ENCODE measurements around the gene SCRN3.
"Not testable (repeated sequence)": the region's sequence is repeated elsewhere in the genome, so short reads cannot be mapped to it uniquely, and the experiment has no call there.

The SCRN3 gene

GRCh38 chr2:174400853-174401252 lies 5.3 kb downstream of the SCRN3 start:
- no peak for DNase-seq (ENCODE audit: extremely low spot score)
- TF ChIP-seq HDGF (IDR thresholded peaks at IDR 0.05; ENCODE audit: borderline replicate concordance) (no peak), LEF1 (IDR thresholded peaks at IDR 0.05; ENCODE audit: borderline replicate concordance) (no peak), FOXA1 (IDR thresholded peaks at IDR 0.05) (no peak), FOXM1 (IDR thresholded peaks at IDR 0.05; ENCODE audit: borderline replicate concordance) (no peak), ARNT (IDR thresholded peaks at IDR 0.05) (no peak), CTBP1 (IDR thresholded peaks at IDR 0.05; ENCODE audit: borderline replicate concordance) (no peak), FOXK2 (IDR thresholded peaks at IDR 0.05) (no peak), SP1 (IDR thresholded peaks at IDR 0.05) (no peak)
- ChIA-PET CTCF (no interaction called here), POLR2A (no interaction called here)

GRCh38 chr2:174403628-174404027 lies 8.1 kb downstream of the SCRN3 start:
- CTCF ChIA-PET: no interaction called here
- POLR2A ChIA-PET: no interaction called here
- DNase-seq (ENCODE audit: extremely low spot score): no peak
- TF ChIP-seq CTBP1 (IDR thresholded peaks at IDR 0.05; ENCODE audit: borderline replicate concordance) (no peak), LEF1 (IDR thresholded peaks at IDR 0.05; ENCODE audit: borderline replicate concordance) (no peak), TARDBP (IDR thresholded peaks at IDR 0.05) (no peak), ZNF384 (IDR thresholded peaks at IDR 0.05) (no peak), NFRKB (IDR thresholded peaks at IDR 0.05) (no peak), SP1 (IDR thresholded peaks at IDR 0.05) (no peak), FOXK2 (IDR thresholded peaks at IDR 0.05) (no peak), L3MBTL2 (conservative IDR thresholded peaks at IDR 0.05) (no peak), FOXA1 (IDR thresholded peaks at IDR 0.05) (no peak), ELF4 (IDR thresholded peaks at IDR 0.05) (no peak), ARNT (IDR thresholded peaks at IDR 0.05) (no peak), BHLHE40 (IDR thresholded peaks at IDR 0.05; ENCODE audit: borderline replicate concordance) (no peak), SUZ12 (IDR thresholded peaks at IDR 0.05) (no peak), FOXM1 (IDR thresholded peaks at IDR 0.05; ENCODE audit: borderline replicate concordance) (no peak), HDGF (IDR thresholded peaks at IDR 0.05; ENCODE audit: borderline replicate concordance) (no peak)

GRCh38 chr2:174410039-174410438 lies 14.5 kb downstream of the SCRN3 start:
- POLR2A ChIA-PET; DNase-seq (ENCODE audit: extremely low spot score): not testable (repeated sequence)
- CTCF ChIA-PET: interaction anchor here (0.7 kb wide), 1 partner anchor 692 kb away, joined by 3 read pairs; no protein-coding TSS in a partner anchor

GRCh38 chr2:174412256-174412655 lies 16.7 kb downstream of the SCRN3 start:
- ChIA-PET POLR2A (interaction anchor here (0.6 kb wide), 1 partner anchor 15 kb away, joined by 4 read pairs; no protein-coding TSS in a partner anchor), CTCF (interaction anchor here (0.6 kb wide), 2 partner anchors 18 to 1256 kb away, joined by 3 read pairs; no protein-coding TSS in a partner anchor)
- DNase-seq (ENCODE audit: extremely low spot score): no peak
- no peak for TF ChIP-seq PKNOX1 (IDR thresholded peaks at IDR 0.05)
- no peak for TF ChIP-seq CTBP1 (IDR thresholded peaks at IDR 0.05; ENCODE audit: borderline replicate concordance)
- no peak for TF ChIP-seq SP1 (IDR thresholded peaks at IDR 0.05)
- TF ChIP-seq FOXA1 (IDR thresholded peaks at IDR 0.05): no peak
- TF ChIP-seq ZNF384 (IDR thresholded peaks at IDR 0.05): no peak
- no peak for TF ChIP-seq FOXM1 (IDR thresholded peaks at IDR 0.05; ENCODE audit: borderline replicate concordance)
- TF ChIP-seq SUZ12 (IDR thresholded peaks at IDR 0.05): no peak
- TF ChIP-seq FOXK2 (IDR thresholded peaks at IDR 0.05): no peak

- POLR2A ChIA-PET: no interaction called here
- no peak for DNase-seq (ENCODE audit: extremely low spot score)
- no peak for TF ChIP-seq PKNOX1 (IDR thresholded peaks at IDR 0.05)
- TF ChIP-seq TARDBP (IDR thresholded peaks at IDR 0.05): no peak
- no peak for TF ChIP-seq SP1 (IDR thresholded peaks at IDR 0.05)
- TF ChIP-seq BHLHE40 (IDR thresholded peaks at IDR 0.05; ENCODE audit: borderline replicate concordance): no peak
- no peak for TF ChIP-seq ARNT (IDR thresholded peaks at IDR 0.05)
- TF ChIP-seq LEF1 (IDR thresholded peaks at IDR 0.05; ENCODE audit: borderline replicate concordance): no peak
- no peak for TF ChIP-seq ELF4 (IDR thresholded peaks at IDR 0.05)
- TF ChIP-seq NFRKB (IDR thresholded peaks at IDR 0.05): no peak
- TF ChIP-seq FOXM1 (IDR thresholded peaks at IDR 0.05; ENCODE audit: borderline replicate concordance): no peak
- TF ChIP-seq SUZ12 (IDR thresholded peaks at IDR 0.05): no peak
- TF ChIP-seq FOXK2 (IDR thresholded peaks at IDR 0.05): no peak
- TF ChIP-seq CTBP1 (IDR thresholded peaks at IDR 0.05; ENCODE audit: borderline replicate concordance): no peak
- CTCF ChIA-PET: no interaction called here
Measured at GRCh38 chr2:174428214-174428613, 32.7 kb downstream of the SCRN3 start.

- DNase-seq (ENCODE audit: extremely low spot score): no peak
- CTCF ChIA-PET: no interaction called here
- POLR2A ChIA-PET: no interaction called here
- TF ChIP-seq NFRKB (IDR thresholded peaks at IDR 0.05) (no peak), ARNT (IDR thresholded peaks at IDR 0.05) (no peak), SP1 (IDR thresholded peaks at IDR 0.05) (no peak), TARDBP (IDR thresholded peaks at IDR 0.05) (no peak), BHLHE40 (IDR thresholded peaks at IDR 0.05; ENCODE audit: borderline replicate concordance) (no peak), LEF1 (IDR thresholded peaks at IDR 0.05; ENCODE audit: borderline replicate concordance) (no peak), PKNOX1 (IDR thresholded peaks at IDR 0.05) (no peak), FOXK2 (IDR thresholded peaks at IDR 0.05) (no peak), L3MBTL2 (conservative IDR thresholded peaks at IDR 0.05) (no peak)
Measured at GRCh38 chr2:174430066-174430465, 34.5 kb downstream of the SCRN3 start.

GRCh38 chr2:174431902-174432301 lies 36.4 kb downstream of the SCRN3 start:
- POLR2A ChIA-PET: no interaction called here
- no peak for DNase-seq (ENCODE audit: extremely low spot score)
- TF ChIP-seq FOXK2 (IDR thresholded peaks at IDR 0.05) (no peak), PKNOX1 (IDR thresholded peaks at IDR 0.05) (no peak), BHLHE40 (IDR thresholded peaks at IDR 0.05; ENCODE audit: borderline replicate concordance) (no peak), ZNF384 (IDR thresholded peaks at IDR 0.05) (no peak), ARNT (IDR thresholded peaks at IDR 0.05) (no peak), FOXA1 (IDR thresholded peaks at IDR 0.05) (no peak), TARDBP (IDR thresholded peaks at IDR 0.05) (no peak), ELF4 (IDR thresholded peaks at IDR 0.05) (no peak), NFRKB (IDR thresholded peaks at IDR 0.05) (no peak), HDGF (IDR thresholded peaks at IDR 0.05; ENCODE audit: borderline replicate concordance) (no peak), L3MBTL2 (conservative IDR thresholded peaks at IDR 0.05) (no peak), FOXM1 (IDR thresholded peaks at IDR 0.05; ENCODE audit: borderline replicate concordance) (no peak), CTBP1 (IDR thresholded peaks at IDR 0.05; ENCODE audit: borderline replicate concordance) (no peak), SUZ12 (IDR thresholded peaks at IDR 0.05) (no peak), SP1 (IDR thresholded peaks at IDR 0.05) (no peak), LEF1 (IDR thresholded peaks at IDR 0.05; ENCODE audit: borderline replicate concordance) (no peak)
- CTCF ChIA-PET: no interaction called here

Data from HEK293T (cell line).